Activated CD4-positive, alpha-beta T cell treated with anti-CD3 and anti-CD28 coated beads, Interleukin-2, amount 10 ng/mL, durations not matched to agents 7 days and 5 days (primary cell): ENCODE data around the gene ZBED5. TPM values are rescaled to one million over a fixed set of nuclear protein-coding genes. Genes with fewer than 3 reads are reported as not detected.
"Not testable (repeated sequence)": the region's sequence is repeated elsewhere in the genome, so short reads cannot be mapped to it uniquely, and the experiment has no call there.

ENCODE experiments used
- CTCF ChIA-PET: fragments of 350-600 bp; sonication (Branson Sonifier 250); formaldehyde crosslinking; loops from one replicate; lab custom pipeline; 2021; ENCODE audit warnings: antibody characterized with exemption; lab: Charles Lee
- POLR2A ChIA-PET: fragments of 350-600 bp; sonication (Branson Sonifier 250); formaldehyde crosslinking; loops from one replicate; lab custom pipeline; 2021; ENCODE audit warnings: antibody characterized with exemption; lab: Charles Lee
- DNase-seq: peaks from one replicate; pipeline ENCODE4 v3.0.0-alpha.2; 2020
- H3K27ac Mint-ChIP-seq: one replicate; pipeline ENCODE4 v1.8.0; 2021; ENCODE audit warnings: mild to moderate bottlenecking, moderate library complexity, mixed read lengths
- H3K27me3 Mint-ChIP-seq: one replicate; pipeline ENCODE4 v1.8.0; 2021; ENCODE audit warnings: mixed read lengths
- H3K36me3 Mint-ChIP-seq: one replicate; pipeline ENCODE4 v1.8.0; 2021; ENCODE audit warnings: low read depth, mixed read lengths
- H3K4me1 Mint-ChIP-seq: one replicate; pipeline ENCODE4 v1.8.0; 2021; ENCODE audit warnings: mixed read lengths
- H3K4me3 Mint-ChIP-seq: one replicate; pipeline ENCODE4 v1.8.0; 2021; ENCODE audit warnings: mild to moderate bottlenecking, moderate library complexity, mixed read lengths
- H3K9me3 Mint-ChIP-seq: one replicate; pipeline ENCODE4 v1.8.0; 2021; ENCODE audit warnings: mixed read lengths
- total RNA-seq, 2 experiments: library from RNA; stranded (reverse); gene quantifications; one replicate each; pipeline ENCODE4 v1.2.3, GENCODE V29; 2021

ZBED5 gene
- total RNA-seq, 2 experiments from 2014 or later: 57.1 to 57.5 TPM

GRCh38 chr11:10893714-10894151 lies 35.9 kb upstream of the ZBED5 start:
- Mint-ChIP-seq H3K27ac (no peak overlapping the region), H3K4me1 (no peaks in the 10 kb centered on the region), H3K36me3 (no peaks in the 10 kb centered on the region), H3K27me3 (peaks cover 8% of the 10 kb centered on the region), H3K9me3 (peaks cover 10% of the 10 kb centered on the region), H3K4me3 (no peak overlapping the region)
- CTCF ChIA-PET: interaction anchor here (1.2 kb wide), 1 partner anchor 15 kb away, joined by 3 read pairs; no protein-coding TSS in a partner anchor
- POLR2A ChIA-PET: interaction anchor here (0.7 kb wide), 1 partner anchor 21 kb away, joined by 3 read pairs; no protein-coding TSS in a partner anchor
- DNase-seq: no peak

- ChIA-PET POLR2A (no interaction called here), CTCF (interaction anchor here (1.1 to 1.3 kb wide), 2 partner anchors 13 to 88 kb away, joined by 4 read pairs; no protein-coding TSS in a partner anchor)
- H3K9me3 Mint-ChIP-seq: peaks cover 10% of the 10 kb centered on the region
Observed at GRCh38 chr11:10892250-10892649, 34.4 kb upstream of the ZBED5 start.

GRCh38 chr11:10891151-10891720 lies 33.4 kb upstream of the ZBED5 start:
- H3K4me1 Mint-ChIP-seq: no peaks in the 10 kb centered on the region
- ChIA-PET POLR2A (no interaction called here), CTCF (interaction anchor here (1.1 to 1.3 kb wide), 2 partner anchors 12 to 87 kb away, joined by 4 read pairs; no protein-coding TSS in a partner anchor)
- H3K4me3 Mint-ChIP-seq: no peak overlapping the region
- H3K27me3 Mint-ChIP-seq: peaks cover 8% of the 10 kb centered on the region
- H3K9me3 Mint-ChIP-seq: peaks cover 10% of the 10 kb centered on the region
- no peaks in the 10 kb centered on the region for H3K36me3 Mint-ChIP-seq
- DNase-seq: no peak
- no peak overlapping the region for H3K27ac Mint-ChIP-seq

More at GRCh38 chr11:10892250-10892649, 34.4 kb upstream of the ZBED5 start:
- Mint-ChIP-seq H3K27me3 (peaks cover 8% of the 10 kb centered on the region), H3K36me3 (no peaks in the 10 kb centered on the region), H3K27ac (no peak overlapping the region), H3K4me3 (no peak overlapping the region), H3K4me1 (no peaks in the 10 kb centered on the region)
- no peak for DNase-seq

DNA sequence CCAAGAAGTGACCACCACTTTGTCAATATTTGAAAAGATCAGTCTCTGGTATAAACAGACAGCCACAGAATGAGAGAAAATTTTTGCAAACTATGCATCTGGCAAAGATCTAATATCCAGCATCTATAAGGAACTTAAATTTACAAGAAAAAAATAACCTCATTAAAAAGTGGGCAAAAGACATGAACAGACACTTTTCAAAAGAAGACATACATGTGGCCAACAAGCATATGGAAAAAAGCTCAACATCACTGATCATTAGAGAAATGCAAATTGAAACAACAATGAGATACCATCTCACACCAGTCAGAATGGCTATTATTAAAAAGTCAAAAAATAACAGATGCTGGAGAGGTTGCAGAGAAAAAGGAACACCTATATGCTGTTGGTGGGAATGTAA lies 32.2 kb upstream of the ZBED5 start:
- H3K9me3 Mint-ChIP-seq, H3K4me1 Mint-ChIP-seq, H3K27me3 Mint-ChIP-seq, H3K4me3 Mint-ChIP-seq, POLR2A ChIA-PET, H3K36me3 Mint-ChIP-seq, DNase-seq, CTCF ChIA-PET, H3K27ac Mint-ChIP-seq: not testable (repeated sequence)

DNA sequence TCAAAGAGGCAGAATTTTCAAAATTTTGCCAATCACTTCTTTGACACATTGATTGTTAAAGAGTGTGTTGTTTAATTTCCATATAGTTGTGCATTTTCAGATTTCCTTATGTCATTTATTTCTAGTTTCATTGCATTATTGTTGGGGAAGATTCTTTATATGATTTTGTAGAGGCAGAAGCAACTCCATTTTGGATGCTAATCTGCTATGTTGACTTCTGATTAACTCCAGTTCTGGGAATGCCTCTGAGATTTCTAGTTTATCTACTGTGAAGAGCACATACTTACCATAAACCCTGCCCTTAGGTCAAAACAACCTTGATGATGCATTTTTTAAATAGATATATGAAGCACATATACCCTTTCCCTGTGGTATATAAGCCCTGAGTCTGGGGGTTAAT lies 29.5 kb upstream of the ZBED5 start:
- no peaks in the 10 kb centered on the region for H3K36me3 Mint-ChIP-seq
- ChIA-PET POLR2A (no interaction called here), CTCF (interaction anchor here (1.3 kb wide), 1 partner anchor 29 kb away, joined by 3 read pairs; the partner anchor contains the start of gene ZBED5)
- H3K4me1 Mint-ChIP-seq: no peaks in the 10 kb centered on the region
- H3K9me3 Mint-ChIP-seq: peaks cover 10% of the 10 kb centered on the region
- H3K27ac Mint-ChIP-seq: no peak overlapping the region
- peaks cover 8% of the 10 kb centered on the region for H3K27me3 Mint-ChIP-seq
- no peak overlapping the region for H3K4me3 Mint-ChIP-seq
- DNase-seq: no peak

DNA sequence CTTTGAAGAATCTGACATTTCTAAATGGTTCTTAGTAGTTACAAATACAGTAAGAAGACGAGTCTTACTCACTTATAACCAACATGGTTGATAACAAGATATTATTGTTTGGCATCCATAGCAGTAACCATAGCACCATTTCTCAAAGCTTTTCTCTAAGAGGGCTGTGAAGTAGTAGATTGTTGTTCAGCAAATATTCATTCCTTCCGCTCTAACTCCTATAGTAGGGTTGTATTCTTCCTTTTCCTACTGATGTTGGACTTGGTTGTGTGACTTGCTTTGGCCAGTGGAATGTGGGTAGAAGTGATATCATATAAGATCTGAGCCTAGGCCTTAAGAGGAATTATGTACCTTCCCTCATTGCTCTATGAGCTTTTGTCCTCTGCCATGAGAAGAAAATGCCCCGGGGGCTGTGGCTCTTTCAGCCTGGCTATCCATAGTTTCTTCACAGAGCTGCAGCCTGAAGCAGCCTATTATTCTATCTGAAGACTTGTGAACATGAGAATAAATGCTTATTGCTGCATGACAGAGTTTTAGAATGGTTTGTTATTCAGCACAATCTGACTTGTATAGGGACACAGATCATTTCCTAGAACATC lies 28.9 kb upstream of the ZBED5 start:
- Mint-ChIP-seq H3K27ac (no peak overlapping the region), H3K27me3 (peaks cover 8% of the 10 kb centered on the region), H3K9me3 (peaks cover 10% of the 10 kb centered on the region), H3K4me1 (no peaks in the 10 kb centered on the region), H3K4me3 (no peak overlapping the region), H3K36me3 (no peaks in the 10 kb centered on the region)
- CTCF ChIA-PET: interaction anchor here (1.3 kb wide), 1 partner anchor 28 kb away, joined by 3 read pairs; the partner anchor contains the start of gene ZBED5
- POLR2A ChIA-PET: no interaction called here
- no peak for DNase-seq

GRCh38 chr11:10885703-10886363 lies 28.0 kb upstream of the ZBED5 start:
- no peak overlapping the region for H3K4me3 Mint-ChIP-seq
- ChIA-PET CTCF (no interaction called here), POLR2A (no interaction called here)
- no peak overlapping the region for H3K27ac Mint-ChIP-seq
- no peaks in the 10 kb centered on the region for H3K4me1 Mint-ChIP-seq
- peaks cover 6% of the 10 kb centered on the region for H3K9me3 Mint-ChIP-seq
- DNase-seq: no peak
- H3K27me3 Mint-ChIP-seq: peaks cover 5% of the 10 kb centered on the region
- H3K36me3 Mint-ChIP-seq: no peaks in the 10 kb centered on the region

- DNase-seq, H3K27ac Mint-ChIP-seq, POLR2A ChIA-PET, H3K4me3 Mint-ChIP-seq, H3K4me1 Mint-ChIP-seq, H3K36me3 Mint-ChIP-seq, H3K9me3 Mint-ChIP-seq, H3K27me3 Mint-ChIP-seq, CTCF ChIA-PET: not testable (repeated sequence)
Observed at GRCh38 chr11:10884292-10884691, 26.4 kb upstream of the ZBED5 start.

- peaks cover 10% of the 10 kb centered on the region for H3K4me1 Mint-ChIP-seq
- POLR2A ChIA-PET: no interaction called here
- no peak overlapping the region for H3K27ac Mint-ChIP-seq
Observed at GRCh38 chr11:10881892-10882291, 24.0 kb upstream of the ZBED5 start.

DNA sequence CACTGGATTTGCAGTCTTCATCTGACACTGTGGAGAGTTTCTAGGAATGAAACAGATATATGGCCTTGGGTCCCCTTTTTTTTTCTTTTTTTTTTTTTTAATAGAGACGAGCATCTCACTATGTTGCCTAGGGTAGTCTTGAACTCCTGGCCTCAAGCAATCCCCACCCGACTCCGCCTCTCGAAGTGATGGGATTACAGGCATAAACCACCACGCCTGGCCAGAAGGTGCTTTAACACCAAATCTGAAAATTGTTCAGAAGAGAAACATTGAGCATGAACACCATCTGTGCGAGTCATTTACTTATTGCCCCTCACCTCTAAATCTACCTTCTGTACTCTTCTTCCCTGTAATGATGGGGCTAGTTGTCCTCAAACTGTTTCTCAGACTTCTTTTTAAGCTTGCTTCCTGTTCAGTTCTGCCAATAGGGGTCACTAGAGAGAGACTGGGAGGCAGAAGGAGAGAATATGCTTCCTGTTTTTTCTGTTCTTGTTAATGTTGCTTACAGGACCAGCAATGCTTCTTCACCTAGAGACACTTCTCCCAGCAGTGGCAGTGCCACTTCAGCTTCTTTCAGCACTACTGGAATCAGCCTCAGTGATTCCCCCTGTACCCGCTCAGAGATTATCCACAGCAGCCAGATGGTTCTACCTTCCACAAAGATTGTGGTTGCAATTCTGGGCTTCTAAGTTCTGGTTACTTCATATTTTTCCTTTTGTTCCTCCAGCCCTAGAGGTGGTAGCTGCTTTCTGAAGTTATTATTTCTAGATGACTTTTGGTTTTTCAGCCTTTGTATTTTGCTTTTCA lies 20.8 kb upstream of the ZBED5 start:
- peak; percentile 55 for DNase-seq
- Mint-ChIP-seq H3K27ac (peak overlapping the region; percentile 56), H3K36me3 (peaks cover 17% of the 10 kb centered on the region), H3K4me3 (no peak overlapping the region), H3K27me3 (no peaks in the 10 kb centered on the region), H3K9me3 (peaks cover 6% of the 10 kb centered on the region), H3K4me1 (peaks cover 10% of the 10 kb centered on the region)
- POLR2A ChIA-PET: interaction anchor here (0.7 kb wide), 1 partner anchor 29 kb away, joined by 3 read pairs; no protein-coding TSS in a partner anchor
- CTCF ChIA-PET: interaction anchor here (0.5 to 1.9 kb wide), 17 partner anchors 9 to 1914 kb away, joined by 3 to 13 read pairs (median 3); partner anchors contain the start of gene ZBED5

More at GRCh38 chr11:10881892-10882291, 24.0 kb upstream of the ZBED5 start:
- CTCF ChIA-PET: no interaction called here
- no peak for DNase-seq
- H3K27me3 Mint-ChIP-seq: no peaks in the 10 kb centered on the region
- peaks cover 10% of the 10 kb centered on the region for H3K36me3 Mint-ChIP-seq
- H3K4me3 Mint-ChIP-seq: no peak overlapping the region
- H3K9me3 Mint-ChIP-seq: no peaks in the 10 kb centered on the region

DNA sequence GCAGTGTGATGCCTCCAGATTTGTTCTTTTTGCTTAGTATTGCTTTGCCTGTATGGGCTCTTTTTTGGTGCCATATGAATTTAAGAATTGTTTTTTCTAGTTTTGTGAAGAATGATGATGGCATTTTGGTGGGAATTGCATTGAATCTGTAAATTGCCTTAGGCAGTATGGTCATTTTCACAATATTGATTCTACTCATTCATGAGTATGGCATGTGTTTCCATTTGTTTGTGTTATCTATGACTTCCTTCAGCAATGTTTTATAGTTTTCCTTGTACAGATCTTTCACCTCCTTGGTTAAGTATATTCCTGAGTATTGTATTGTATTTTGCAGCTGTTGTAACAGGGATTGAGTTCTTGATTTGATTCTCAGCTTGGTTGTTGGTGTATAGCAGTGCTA lies 18.3 kb upstream of the ZBED5 start:
- ChIA-PET POLR2A (no interaction called here), CTCF (interaction anchor here (1.0 kb wide), 1 partner anchor 58 kb away, joined by 4 read pairs; no protein-coding TSS in a partner anchor)
- H3K27me3 Mint-ChIP-seq: no peaks in the 10 kb centered on the region
- no peak overlapping the region for H3K27ac Mint-ChIP-seq
- peaks cover 10% of the 10 kb centered on the region for H3K4me1 Mint-ChIP-seq
- peaks cover 36% of the 10 kb centered on the region for H3K36me3 Mint-ChIP-seq
- no peak overlapping the region for H3K4me3 Mint-ChIP-seq
- peaks cover 23% of the 10 kb centered on the region for H3K9me3 Mint-ChIP-seq
- no peak for DNase-seq

- CTCF ChIA-PET: interaction anchor here (0.9 to 1.0 kb wide), 2 partner anchors 21 to 59 kb away, joined by 3 to 4 read pairs; no protein-coding TSS in a partner anchor
- no peak for DNase-seq
- Mint-ChIP-seq H3K4me1 (peaks cover 10% of the 10 kb centered on the region), H3K36me3 (peaks cover 38% of the 10 kb centered on the region), H3K9me3 (peaks cover 24% of the 10 kb centered on the region), H3K27me3 (no peaks in the 10 kb centered on the region), H3K4me3 (no peak overlapping the region), H3K27ac (no peak overlapping the region)
- POLR2A ChIA-PET: interaction anchor here (1.1 kb wide), 1 partner anchor 66 kb away, joined by 5 read pairs; no protein-coding TSS in a partner anchor
Observed at GRCh38 chr11:10875430-10876021, 17.7 kb upstream of the ZBED5 start.
